Uterus (tissue), 2 donors: ENCODE measurements around the gene ASTN2.

Experiments
- POLR2A ChIP-seq, 2 donors: fragments of 450-650 bp; IDR thresholded peaks; one replicate each; pipeline ENCODE4 v1.6.1; 2016; ENCODE audit warnings: antibody characterized with exemption in 2 of 2, mild to moderate bottlenecking in 1 of 2, moderate library complexity in 1 of 2
- TF ChIP-seq, protein P1 (sequence below), 4 experiments: fragments of 200-600 bp in 2 of 4; fragments of 450-650 bp in 2 of 4; sonication (generic) in 2 of 4; IDR thresholded peaks; one replicate each; pipeline ENCODE4 v1.5.1; 2016 to 2019; ENCODE audit warnings: antibody characterized with exemption in 4 of 4, mild to moderate bottlenecking in 2 of 4, moderate library complexity in 1 of 4

DNA sequence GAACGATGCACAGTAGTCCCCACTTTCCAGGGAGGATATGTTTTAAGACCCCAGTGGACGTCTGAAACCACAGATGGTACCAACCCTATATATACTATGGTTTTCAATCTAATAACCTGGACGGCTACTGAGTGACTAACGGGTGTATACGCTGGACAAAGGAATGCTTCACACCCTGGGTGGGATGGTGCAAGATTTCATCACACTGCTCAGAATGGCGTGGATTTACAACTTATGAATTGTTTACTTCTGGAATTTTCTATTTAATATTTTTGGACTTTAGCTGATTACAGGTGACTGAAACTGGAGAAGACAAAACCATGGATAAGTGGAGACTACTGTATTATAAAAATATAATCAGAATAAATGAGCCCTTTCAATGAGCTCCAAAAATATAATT, 875.3 kb downstream of the ASTN2 start:
- TF ChIP-seq, protein P1, sequence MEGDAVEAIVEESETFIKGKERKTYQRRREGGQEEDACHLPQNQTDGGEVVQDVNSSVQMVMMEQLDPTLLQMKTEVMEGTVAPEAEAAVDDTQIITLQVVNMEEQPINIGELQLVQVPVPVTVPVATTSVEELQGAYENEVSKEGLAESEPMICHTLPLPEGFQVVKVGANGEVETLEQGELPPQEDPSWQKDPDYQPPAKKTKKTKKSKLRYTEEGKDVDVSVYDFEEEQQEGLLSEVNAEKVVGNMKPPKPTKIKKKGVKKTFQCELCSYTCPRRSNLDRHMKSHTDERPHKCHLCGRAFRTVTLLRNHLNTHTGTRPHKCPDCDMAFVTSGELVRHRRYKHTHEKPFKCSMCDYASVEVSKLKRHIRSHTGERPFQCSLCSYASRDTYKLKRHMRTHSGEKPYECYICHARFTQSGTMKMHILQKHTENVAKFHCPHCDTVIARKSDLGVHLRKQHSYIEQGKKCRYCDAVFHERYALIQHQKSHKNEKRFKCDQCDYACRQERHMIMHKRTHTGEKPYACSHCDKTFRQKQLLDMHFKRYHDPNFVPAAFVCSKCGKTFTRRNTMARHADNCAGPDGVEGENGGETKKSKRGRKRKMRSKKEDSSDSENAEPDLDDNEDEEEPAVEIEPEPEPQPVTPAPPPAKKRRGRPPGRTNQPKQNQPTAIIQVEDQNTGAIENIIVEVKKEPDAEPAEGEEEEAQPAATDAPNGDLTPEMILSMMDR (IDR thresholded peaks at IDR 0.05), result no peak
- no peak for TF ChIP-seq POLR2A (IDR thresholded peaks at IDR 0.05)
